Neural progenitor cell (in vitro differentiated cells): ENCODE measurements around the gene GP1BA. TPM values are rescaled to one million over a fixed set of nuclear protein-coding genes. Genes with fewer than 3 reads are reported as not detected.

Experiments used
- DNase-seq: peaks from one replicate; pipeline ENCODE4 v3.0.0-alpha.2; 2016; ENCODE audit warnings: low spot score
- H2AFZ ChIP-seq: fragments of 200-600 bp; sonication (generic); replicated peaks from 2 replicates; pipeline ENCODE4 v1.6.1; 2016; ENCODE audit warnings: antibody characterized with exemption
- H3F3A ChIP-seq: fragments of 200-600 bp; sonication (generic); 2 replicates; pipeline ENCODE4 v1.6.1; 2016; ENCODE audit warnings: antibody characterized with exemption, low read depth
- H3K27ac ChIP-seq: fragments of 200-600 bp; sonication (generic); 2 replicates; pipeline ENCODE4 v1.5.1; 2016; ENCODE audit warnings: mild to moderate bottlenecking
- H3K27me3 ChIP-seq: fragments of 200-600 bp; sonication (generic); 2 replicates; pipeline ENCODE4 v1.6.1; 2016; ENCODE audit warnings: mild to moderate bottlenecking, moderate library complexity
- H3K36me3 ChIP-seq: fragments of 200-600 bp; sonication (generic); 2 replicates; pipeline ENCODE4 v1.5.1; 2016
- H3K4me1 ChIP-seq: fragments of 200-600 bp; sonication (generic); 2 replicates; pipeline ENCODE4 v1.6.1; 2016; ENCODE audit warnings: mixed run types
- H3K4me2 ChIP-seq: fragments of 200-600 bp; sonication (generic); 2 replicates; pipeline ENCODE4 v1.6.1; 2016
- H3K4me3 ChIP-seq: fragments of 200-600 bp; sonication (generic); 2 replicates; pipeline ENCODE4 v1.5.1; 2016
- H3K79me2 ChIP-seq: fragments of 200-600 bp; sonication (generic); 2 replicates; pipeline ENCODE4 v1.6.1; 2016; ENCODE audit warnings: low read depth
- H3K9ac ChIP-seq: fragments of 200-600 bp; sonication (generic); 2 replicates; pipeline ENCODE4 v1.6.1; 2016
- H3K9me3 ChIP-seq: fragments of 200-600 bp; sonication (generic); 2 replicates; pipeline ENCODE4 v1.5.1; 2016; ENCODE audit warnings: low read depth
- H4K20me1 ChIP-seq: fragments of 200-600 bp; sonication (generic); 2 replicates; pipeline ENCODE4 v1.6.1; 2016; ENCODE audit warnings: low read depth
- H3K27ac Mint-ChIP-seq: 3 replicates; pipeline ENCODE4 v1.8.0; 2021; ENCODE audit warnings: mixed read lengths
- H3K27me3 Mint-ChIP-seq: 2 replicates; pipeline ENCODE4 v1.8.0; 2022; ENCODE audit warnings: low read depth, mild to moderate bottlenecking, inconsistent platforms, moderate library complexity, mixed read lengths; ENCODE audit not compliant: insufficient read depth
- H3K36me3 Mint-ChIP-seq: 3 replicates; pipeline ENCODE4 v1.8.0; 2021; ENCODE audit warnings: mixed read lengths
- H3K4me1 Mint-ChIP-seq: 3 replicates; pipeline ENCODE4 v1.8.0; 2021; ENCODE audit warnings: mixed read lengths
- H3K4me3 Mint-ChIP-seq: 3 replicates; pipeline ENCODE4 v1.8.0; 2021; ENCODE audit warnings: mild to moderate bottlenecking, moderate library complexity, mixed read lengths
- H3K9me3 Mint-ChIP-seq: 3 replicates; pipeline ENCODE4 v1.8.0; 2020; ENCODE audit warnings: mixed read lengths
- CTCF ChIP-seq: fragments of 200-600 bp; sonication (generic); IDR thresholded peaks from 2 replicates; pipeline ENCODE4 v1.5.1; 2017; ENCODE audit warnings: antibody characterized with exemption, mild to moderate bottlenecking
- EZH2 ChIP-seq: fragments of 200-600 bp; sonication (generic); IDR thresholded peaks from 2 replicates; pipeline ENCODE4 v1.6.1; 2017; ENCODE audit warnings: antibody characterized with exemption, mild to moderate bottlenecking, moderate library complexity
- EZH2phosphoT487 ChIP-seq: fragments of 200-600 bp; sonication (generic); IDR thresholded peaks from 2 replicates; pipeline ENCODE4 v1.6.1; 2017; ENCODE audit warnings: antibody characterized with exemption
- total RNA-seq: library from RNA; depleted of rRNA; stranded (reverse); fragments of >200 nt; gene quantifications from 2 replicates; pipeline ENCODE4 v1.2.3, GENCODE V29; 2015; ENCODE audit warnings: low replicate concordance

Gene GP1BA
- total RNA-seq, 1 donor from 2014 or later: not detected

DNA sequence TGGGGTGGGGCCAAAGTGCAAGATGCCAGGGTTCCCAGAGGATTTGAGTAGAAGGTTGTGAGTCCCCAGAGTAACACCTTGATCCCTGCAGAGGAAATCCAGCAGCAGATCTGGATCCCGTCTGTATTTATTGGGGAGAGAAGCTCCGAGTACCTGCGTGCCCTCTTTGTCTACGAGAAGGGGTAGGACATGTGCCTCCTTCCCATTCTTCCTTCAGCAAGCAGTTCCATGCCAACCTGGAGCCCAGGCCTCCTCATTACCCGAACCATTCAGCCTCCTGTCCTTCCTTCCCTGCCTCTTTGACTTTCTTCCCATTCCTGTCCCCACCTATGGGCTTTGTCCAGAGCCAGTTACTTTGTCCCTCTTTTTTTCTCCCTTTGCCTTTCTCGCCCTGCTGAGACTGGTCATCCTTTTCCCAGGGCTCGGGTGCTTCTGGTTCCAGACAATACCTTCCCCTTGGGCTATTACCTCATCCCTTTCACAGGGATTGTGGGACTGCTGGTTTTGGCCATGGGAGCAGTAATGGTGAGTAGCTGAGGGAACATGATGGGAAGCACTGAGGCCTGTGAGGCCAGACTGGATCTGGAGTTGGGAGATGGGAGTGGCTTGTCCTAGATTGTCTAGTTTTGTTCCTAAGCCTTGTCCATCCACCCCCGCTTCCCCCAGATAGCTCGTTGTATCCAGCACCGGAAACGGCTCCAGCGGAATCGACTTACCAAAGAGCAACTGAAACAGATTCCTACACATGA is 10.9 kb downstream of the GP1BA start:
- Mint-ChIP-seq H3K27ac (no peak overlapping the region), H3K9me3 (no peaks in the 10 kb centered on the region), H3K4me1 (peaks cover 44% of the 10 kb centered on the region), H3K27me3 (peaks cover 11% of the 10 kb centered on the region), H3K36me3 (peaks cover 30% of the 10 kb centered on the region), H3K4me3 (peak overlapping the region; percentile 96)
- Histone ChIP-seq H3K79me2 (peaks cover 87% of the 10 kb centered on the region), H2AFZ (no peak overlapping the region), H3K9me3 (no peaks in the 10 kb centered on the region), H3K9ac (no peak overlapping the region), H3K27me3 (no peaks in the 10 kb centered on the region), H3K4me2 (no peak overlapping the region), H4K20me1 (peaks cover 62% of the 10 kb centered on the region), H3K36me3 (no peaks in the 10 kb centered on the region), H3F3A (peaks cover 83% of the 10 kb centered on the region), H3K4me1 (peaks cover 25% of the 10 kb centered on the region), H3K27ac (no peak overlapping the region), H3K4me3 (no peak overlapping the region)
- TF ChIP-seq EZH2phosphoT487: no peak
- no peak for DNase-seq

- no peaks in the 10 kb centered on the region for H3K9me3 ChIP-seq
- H3F3A ChIP-seq: peaks cover 89% of the 10 kb centered on the region
- H3K79me2 ChIP-seq: peaks cover 82% of the 10 kb centered on the region
- H3K27ac ChIP-seq: peak overlapping the region; percentile 17
- H3K9ac ChIP-seq: no peak overlapping the region
- Mint-ChIP-seq H3K9me3 (no peaks in the 10 kb centered on the region), H3K27me3 (peaks cover 11% of the 10 kb centered on the region), H3K4me3 (peak overlapping the region; percentile 46), H3K36me3 (peaks cover 27% of the 10 kb centered on the region), H3K27ac (no peak overlapping the region), H3K4me1 (peaks cover 36% of the 10 kb centered on the region)
- no peak for TF ChIP-seq EZH2phosphoT487
- TF ChIP-seq CTCF: no peak
- no peak for TF ChIP-seq EZH2
- peaks cover 17% of the 10 kb centered on the region for H3K4me1 ChIP-seq
- no peak overlapping the region for H2AFZ ChIP-seq
- H3K27me3 ChIP-seq: no peaks in the 10 kb centered on the region
- H3K4me3 ChIP-seq: no peak overlapping the region
- H3K36me3 ChIP-seq: no peaks in the 10 kb centered on the region
- H3K4me2 ChIP-seq: no peak overlapping the region
- peaks cover 59% of the 10 kb centered on the region for H4K20me1 ChIP-seq
- no peak for DNase-seq
These were observed 12.1 kb downstream of the GP1BA start for GRCh38 chr17:4944163-4944553.

DNA sequence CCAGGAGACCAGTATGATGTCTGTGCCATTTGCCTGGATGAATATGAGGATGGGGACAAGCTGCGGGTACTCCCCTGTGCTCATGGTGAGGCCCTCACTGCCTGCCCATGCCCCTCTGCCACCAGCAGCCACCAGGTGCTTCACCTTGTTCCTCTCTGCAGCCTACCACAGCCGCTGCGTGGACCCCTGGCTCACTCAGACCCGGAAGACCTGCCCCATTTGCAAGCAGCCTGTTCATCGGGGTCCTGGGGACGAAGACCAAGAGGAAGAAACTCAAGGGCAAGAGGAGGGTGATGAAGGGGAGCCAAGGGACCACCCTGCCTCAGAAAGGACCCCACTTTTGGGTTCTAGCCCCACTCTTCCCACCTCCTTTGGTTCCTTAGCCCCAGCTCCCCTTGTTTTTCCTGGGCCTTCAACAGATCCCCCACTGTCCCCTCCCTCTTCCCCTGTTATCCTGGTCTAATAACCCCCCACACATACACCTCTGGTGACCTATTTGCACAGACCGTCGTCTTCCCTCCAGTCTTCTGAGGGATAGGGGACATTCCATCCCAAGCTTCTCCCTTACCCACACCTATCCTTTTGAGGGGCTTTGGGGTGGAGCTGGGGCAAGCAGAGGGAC is 12.6 kb downstream of the GP1BA start:
- peaks cover 58% of the 10 kb centered on the region for H4K20me1 ChIP-seq
- H2AFZ ChIP-seq: no peak overlapping the region
- no peaks in the 10 kb centered on the region for H3K27me3 ChIP-seq
- no peak overlapping the region for H3K4me2 ChIP-seq
- H3K27ac ChIP-seq: peak overlapping the region; percentile 17
- H3K4me1 ChIP-seq: peaks cover 17% of the 10 kb centered on the region
- H3K4me3 ChIP-seq: no peak overlapping the region
- Mint-ChIP-seq H3K9me3 (no peaks in the 10 kb centered on the region), H3K27ac (no peak overlapping the region), H3K36me3 (peaks cover 27% of the 10 kb centered on the region), H3K4me3 (peak overlapping the region; percentile 93), H3K27me3 (peaks cover 11% of the 10 kb centered on the region), H3K4me1 (peaks cover 34% of the 10 kb centered on the region)
- no peaks in the 10 kb centered on the region for H3K9me3 ChIP-seq
- peaks cover 89% of the 10 kb centered on the region for H3F3A ChIP-seq
- peaks cover 78% of the 10 kb centered on the region for H3K79me2 ChIP-seq
- no peaks in the 10 kb centered on the region for H3K36me3 ChIP-seq
- no peak for TF ChIP-seq CTCF
- TF ChIP-seq EZH2: no peak
- no peak for TF ChIP-seq EZH2phosphoT487
- no peak overlapping the region for H3K9ac ChIP-seq
- DNase-seq: no peak
